Thoracic aorta (tissue), 2 donors: ENCODE measurements around the gene CFAP43. TPM values are rescaled to one million over a fixed set of nuclear protein-coding genes. Genes with fewer than 3 reads are reported as not detected.
"Not testable (repeated sequence)": the region's sequence is repeated elsewhere in the genome, so short reads cannot be mapped to it uniquely, and the experiment has no call there.

Source experiments
- ATAC-seq: fragments of 150-250 bp; one replicate; pipeline ENCODE4 v1.8.0; 2017; ENCODE audit warnings: low read depth; ENCODE audit not compliant: insufficient number of reproducible peaks, low FRiP score
- DNase-seq: peaks from one replicate; pipeline ENCODE4 v3.0.0-alpha.2; 2020; ENCODE audit warnings: low spot score
- H3K27ac ChIP-seq, 2 donors: fragments of 200-600 bp; sonication (generic); 1 replicate in 1 of 2; 2 replicates in 1 of 2; pipeline ENCODE4 v1.5.1; 2016; ENCODE audit warnings: mild to moderate bottlenecking in 2 of 2, moderate library complexity in 2 of 2
- H3K27me3 ChIP-seq: fragments of 200-600 bp; sonication (generic); replicated peaks from 2 replicates; pipeline ENCODE4 v1.6.0; 2016; ENCODE audit warnings: mild to moderate bottlenecking; ENCODE audit not compliant: insufficient read depth
- H3K36me3 ChIP-seq: fragments of 200-600 bp; sonication (generic); one replicate; pipeline ENCODE4 v1.5.1; 2016
- H3K4me1 ChIP-seq, 2 donors: fragments of 200-600 bp; sonication (generic); 1 replicate in 1 of 2; 2 replicates in 1 of 2; pipeline versions ENCODE4 v1.5.1 to v1.6.0; 2016; ENCODE audit warnings: low read depth in 2 of 2, mild to moderate bottlenecking in 1 of 2; ENCODE audit not compliant: control insufficient read depth in 1 of 2
- H3K4me3 ChIP-seq: fragments of 200-600 bp; sonication (generic); 2 replicates; pipeline ENCODE4 v1.5.1; 2016; ENCODE audit warnings: mild to moderate bottlenecking
- H3K9me3 ChIP-seq: fragments of 200-600 bp; sonication (generic); 2 replicates; pipeline ENCODE4 v1.5.1; 2016
- total RNA-seq, 2 donors: library from RNA; depleted of rRNA; stranded (reverse); fragments of >200 nt; gene quantifications; one replicate each; pipeline versions ENCODE4 v1.1.0 to v1.2.3, GENCODE V29; 2016
- TF ChIP-seq, protein P1 (sequence below): fragments of 200-600 bp; sonication (generic); IDR thresholded peaks from one replicate; pipeline ENCODE4 v1.5.1; 2019; ENCODE audit warnings: antibody characterized with exemption

CFAP43 gene
- total RNA-seq, 2 donors from 2014 or later: 0.85 TPM; not detected in 1

DNA sequence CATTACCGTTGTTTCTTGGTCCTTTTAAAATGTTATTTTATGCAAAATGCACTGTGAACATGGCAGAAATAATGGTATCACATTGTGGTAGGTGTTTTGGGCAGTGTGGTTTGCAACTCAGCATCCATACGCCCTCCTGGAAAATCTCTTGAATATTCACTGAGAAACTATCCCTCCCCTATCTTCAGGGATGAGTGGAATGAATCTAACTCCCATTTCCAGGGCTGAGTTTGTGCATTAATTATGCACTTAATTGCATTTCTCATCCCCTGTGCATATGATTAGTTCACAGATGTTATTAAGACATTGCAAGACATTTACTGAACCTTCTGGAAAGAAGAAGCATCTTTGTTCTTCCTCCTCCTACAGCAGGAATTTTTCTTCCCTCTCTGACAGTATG, 36.5 kb downstream of the CFAP43 start:
- Histone ChIP-seq H3K4me3 (no peak overlapping the region), H3K4me1 (no peaks in the 10 kb centered on the region), H3K27ac (no peak overlapping the region), H3K27me3 (no peaks in the 10 kb centered on the region), H3K9me3 (no peaks in the 10 kb centered on the region), H3K36me3 (no peaks in the 10 kb centered on the region)
- TF ChIP-seq, protein P1, sequence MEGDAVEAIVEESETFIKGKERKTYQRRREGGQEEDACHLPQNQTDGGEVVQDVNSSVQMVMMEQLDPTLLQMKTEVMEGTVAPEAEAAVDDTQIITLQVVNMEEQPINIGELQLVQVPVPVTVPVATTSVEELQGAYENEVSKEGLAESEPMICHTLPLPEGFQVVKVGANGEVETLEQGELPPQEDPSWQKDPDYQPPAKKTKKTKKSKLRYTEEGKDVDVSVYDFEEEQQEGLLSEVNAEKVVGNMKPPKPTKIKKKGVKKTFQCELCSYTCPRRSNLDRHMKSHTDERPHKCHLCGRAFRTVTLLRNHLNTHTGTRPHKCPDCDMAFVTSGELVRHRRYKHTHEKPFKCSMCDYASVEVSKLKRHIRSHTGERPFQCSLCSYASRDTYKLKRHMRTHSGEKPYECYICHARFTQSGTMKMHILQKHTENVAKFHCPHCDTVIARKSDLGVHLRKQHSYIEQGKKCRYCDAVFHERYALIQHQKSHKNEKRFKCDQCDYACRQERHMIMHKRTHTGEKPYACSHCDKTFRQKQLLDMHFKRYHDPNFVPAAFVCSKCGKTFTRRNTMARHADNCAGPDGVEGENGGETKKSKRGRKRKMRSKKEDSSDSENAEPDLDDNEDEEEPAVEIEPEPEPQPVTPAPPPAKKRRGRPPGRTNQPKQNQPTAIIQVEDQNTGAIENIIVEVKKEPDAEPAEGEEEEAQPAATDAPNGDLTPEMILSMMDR: no peak
- ATAC-seq (no peak), DNase-seq (no peak)

DNA sequence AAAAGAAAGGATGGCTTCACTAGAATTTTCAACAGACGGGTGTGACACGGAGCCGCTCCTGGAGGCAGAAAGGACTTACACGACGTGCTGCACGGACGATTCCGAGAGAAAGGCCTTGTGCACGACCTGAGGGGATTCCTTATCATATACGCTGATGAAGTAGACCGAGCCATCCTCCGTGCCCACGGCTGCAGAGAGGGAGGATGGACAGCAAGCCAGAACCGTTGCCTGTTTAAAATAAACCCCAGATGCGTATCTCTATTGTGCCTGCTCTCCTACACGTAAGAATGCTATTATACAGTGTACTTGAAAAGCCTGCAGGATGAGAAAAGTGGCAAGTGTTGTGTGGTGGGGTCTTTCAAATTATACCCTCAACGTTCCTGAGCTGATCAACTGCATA, 38.4 kb downstream of the CFAP43 start:
- H3K4me1 ChIP-seq: no peaks in the 10 kb centered on the region
- H3K4me3 ChIP-seq: no peak overlapping the region
- no peaks in the 10 kb centered on the region for H3K36me3 ChIP-seq
- H3K27me3 ChIP-seq: no peaks in the 10 kb centered on the region
- ATAC-seq: no peak
- DNase-seq: no peak
- TF ChIP-seq, protein P1: no peak
- H3K9me3 ChIP-seq: no peaks in the 10 kb centered on the region
- no peak overlapping the region for H3K27ac ChIP-seq

DNA sequence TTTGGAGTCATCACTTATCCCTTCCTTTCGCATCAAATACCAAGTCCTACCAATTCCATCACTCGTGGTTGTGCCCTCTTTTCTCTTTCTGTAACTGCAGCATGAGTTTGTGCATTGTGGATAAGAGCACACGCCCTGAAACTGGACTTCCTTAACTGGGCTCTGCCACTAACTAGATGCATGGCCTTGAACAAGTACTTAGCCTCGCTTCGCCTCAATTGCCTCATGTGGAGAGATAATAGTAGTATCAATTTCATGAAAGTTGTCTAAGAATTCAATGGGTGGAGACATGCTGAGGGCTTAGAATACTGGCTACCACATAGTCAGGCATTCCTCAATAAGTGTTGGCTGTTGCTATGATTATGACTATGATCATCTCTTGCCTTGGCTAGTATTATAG, 41.5 kb downstream of the CFAP43 start:
- no peaks in the 10 kb centered on the region for H3K9me3 ChIP-seq
- no peak overlapping the region for H3K27ac ChIP-seq
- no peaks in the 10 kb centered on the region for H3K27me3 ChIP-seq
- ATAC-seq (no peak), DNase-seq (no peak)
- H3K36me3 ChIP-seq: no peaks in the 10 kb centered on the region
- TF ChIP-seq, protein P1: no peak
- H3K4me1 ChIP-seq: no peaks in the 10 kb centered on the region
- H3K4me3 ChIP-seq: no peak overlapping the region

DNA sequence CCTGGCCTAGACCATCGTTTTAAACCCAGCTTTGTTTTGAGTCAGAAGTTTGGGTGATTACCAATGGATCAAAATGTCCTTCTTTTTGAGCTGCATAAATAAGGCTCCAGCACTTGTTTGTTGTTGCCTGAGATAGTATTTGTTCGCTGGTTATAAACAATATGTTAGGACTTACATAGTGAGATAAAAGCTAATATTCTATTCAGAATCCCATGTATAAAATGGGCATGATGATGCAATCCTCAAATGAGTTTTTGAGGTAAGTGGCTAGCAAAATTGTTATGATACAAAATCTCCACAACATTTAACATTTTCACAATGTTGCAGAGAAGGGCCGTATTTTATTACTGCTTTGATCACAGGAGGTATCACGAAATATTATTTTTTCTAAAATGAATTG, 48.5 kb downstream of the CFAP43 start:
- H3K36me3 ChIP-seq: no peaks in the 10 kb centered on the region
- no peaks in the 10 kb centered on the region for H3K4me1 ChIP-seq
- H3K27ac ChIP-seq: no peak overlapping the region
- ATAC-seq (no peak), DNase-seq (no peak)
- H3K9me3 ChIP-seq: no peaks in the 10 kb centered on the region
- TF ChIP-seq, protein P1: no peak
- no peak overlapping the region for H3K4me3 ChIP-seq
- H3K27me3 ChIP-seq: no peaks in the 10 kb centered on the region

DNA sequence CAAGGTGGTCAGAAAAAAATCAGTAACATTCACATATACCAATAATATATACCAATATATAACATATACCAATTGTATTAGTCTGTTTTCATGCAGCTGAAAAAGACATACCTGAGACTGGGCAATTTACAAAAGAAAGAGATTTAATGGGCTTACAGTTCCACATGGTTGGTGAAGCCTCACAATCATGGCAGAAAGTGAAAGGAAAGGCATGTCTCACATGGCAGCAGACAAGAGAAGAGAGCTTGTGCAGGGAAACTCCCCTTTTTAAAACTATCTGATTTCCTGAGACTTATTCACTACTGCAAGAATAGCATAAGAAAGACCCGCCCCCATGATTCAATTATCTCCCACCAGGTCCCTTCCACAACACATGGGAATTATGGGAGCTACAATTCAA, 58.0 kb downstream of the CFAP43 start:
- not testable (repeated sequence) for H3K27ac ChIP-seq, H3K27me3 ChIP-seq, ATAC-seq, H3K4me1 ChIP-seq, H3K9me3 ChIP-seq, DNase-seq, H3K36me3 ChIP-seq, H3K4me3 ChIP-seq

DNA sequence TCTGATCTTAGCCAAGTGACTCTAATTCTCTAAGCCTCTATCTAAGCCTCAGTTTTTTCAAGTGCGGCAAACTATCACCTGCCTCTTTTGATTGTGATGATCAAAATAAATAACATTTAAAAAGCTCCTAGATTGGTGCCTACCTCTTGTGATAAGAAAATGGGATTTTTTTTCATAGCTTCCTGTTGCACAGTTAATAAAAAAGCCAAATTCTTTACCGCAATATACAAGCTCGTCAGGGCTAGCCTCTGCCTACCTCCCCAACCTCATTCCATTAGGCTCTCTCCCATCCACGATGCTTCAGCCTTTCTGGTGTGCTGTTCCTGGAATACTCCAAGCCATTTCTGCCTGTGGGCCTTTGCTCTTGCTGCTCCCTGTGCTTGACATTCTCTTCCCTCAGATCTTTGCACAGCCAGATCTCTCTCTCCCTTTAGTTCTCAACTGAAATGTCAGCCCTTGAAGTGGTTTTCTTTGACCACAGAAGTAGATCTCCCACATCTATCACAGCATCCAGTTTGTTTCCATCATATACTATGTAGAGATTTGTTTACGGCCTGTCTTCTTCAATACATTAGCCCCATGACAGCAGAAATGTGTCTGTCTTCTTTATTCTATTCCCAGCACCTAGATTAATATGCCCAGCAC, 61.4 kb downstream of the CFAP43 start:
- Histone ChIP-seq H3K4me1 (no peaks in the 10 kb centered on the region), H3K27ac (no peak overlapping the region), H3K27me3 (no peaks in the 10 kb centered on the region), H3K36me3 (no peaks in the 10 kb centered on the region), H3K9me3 (no peaks in the 10 kb centered on the region), H3K4me3 (no peak overlapping the region)
- TF ChIP-seq, protein P1: no peak
- ATAC-seq (no peak), DNase-seq (no peak)
